ENCODE measurements around the gene HMGXB4.

Gene HMGXB4

DNA sequence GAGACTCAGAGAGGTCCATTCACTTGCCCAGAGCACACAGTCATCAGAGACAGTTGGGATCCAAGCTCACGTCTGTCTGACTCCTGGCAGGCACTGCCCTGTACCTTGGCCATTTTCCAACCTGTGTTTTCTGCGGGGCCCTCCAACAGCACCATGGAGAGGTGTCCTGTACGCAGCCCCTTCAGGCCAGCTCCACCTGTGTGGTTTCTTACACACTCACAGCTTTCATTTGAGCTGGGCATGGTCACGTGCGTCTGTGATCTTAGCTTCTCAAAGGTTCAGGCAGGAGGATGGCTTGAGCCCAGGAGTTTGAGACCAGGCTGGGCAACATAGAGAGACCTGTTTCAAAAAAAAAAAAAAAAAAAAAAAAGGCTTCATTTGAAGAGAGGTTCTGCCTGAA lies 66.8 kb downstream of the HMGXB4 start:
- TF ChIP-seq POLR2A (IDR thresholded peaks at IDR 0.05; ENCODE audit: extremely low read depth, insufficient read length) (no peak), MYC (IDR thresholded peaks at IDR 0.05; ENCODE audit: low read depth, low read length) (no peak)
- TF ChIP-seq, protein P1, sequence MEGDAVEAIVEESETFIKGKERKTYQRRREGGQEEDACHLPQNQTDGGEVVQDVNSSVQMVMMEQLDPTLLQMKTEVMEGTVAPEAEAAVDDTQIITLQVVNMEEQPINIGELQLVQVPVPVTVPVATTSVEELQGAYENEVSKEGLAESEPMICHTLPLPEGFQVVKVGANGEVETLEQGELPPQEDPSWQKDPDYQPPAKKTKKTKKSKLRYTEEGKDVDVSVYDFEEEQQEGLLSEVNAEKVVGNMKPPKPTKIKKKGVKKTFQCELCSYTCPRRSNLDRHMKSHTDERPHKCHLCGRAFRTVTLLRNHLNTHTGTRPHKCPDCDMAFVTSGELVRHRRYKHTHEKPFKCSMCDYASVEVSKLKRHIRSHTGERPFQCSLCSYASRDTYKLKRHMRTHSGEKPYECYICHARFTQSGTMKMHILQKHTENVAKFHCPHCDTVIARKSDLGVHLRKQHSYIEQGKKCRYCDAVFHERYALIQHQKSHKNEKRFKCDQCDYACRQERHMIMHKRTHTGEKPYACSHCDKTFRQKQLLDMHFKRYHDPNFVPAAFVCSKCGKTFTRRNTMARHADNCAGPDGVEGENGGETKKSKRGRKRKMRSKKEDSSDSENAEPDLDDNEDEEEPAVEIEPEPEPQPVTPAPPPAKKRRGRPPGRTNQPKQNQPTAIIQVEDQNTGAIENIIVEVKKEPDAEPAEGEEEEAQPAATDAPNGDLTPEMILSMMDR (IDR thresholded peaks at IDR 0.05; ENCODE audit: low read depth, low read length): no peak
- TF ChIP-seq, protein P2, sequence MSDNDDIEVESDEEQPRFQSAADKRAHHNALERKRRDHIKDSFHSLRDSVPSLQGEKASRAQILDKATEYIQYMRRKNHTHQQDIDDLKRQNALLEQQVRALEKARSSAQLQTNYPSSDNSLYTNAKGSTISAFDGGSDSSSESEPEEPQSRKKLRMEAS (IDR thresholded peaks at IDR 0.05; ENCODE audit: low read depth, low read length): no peak
- H3K4me3 ChIP-seq (ENCODE audit: low read depth, low read length): no peak overlapping the region
- DNase-seq (ENCODE audit: low read depth): no peak

DNA sequence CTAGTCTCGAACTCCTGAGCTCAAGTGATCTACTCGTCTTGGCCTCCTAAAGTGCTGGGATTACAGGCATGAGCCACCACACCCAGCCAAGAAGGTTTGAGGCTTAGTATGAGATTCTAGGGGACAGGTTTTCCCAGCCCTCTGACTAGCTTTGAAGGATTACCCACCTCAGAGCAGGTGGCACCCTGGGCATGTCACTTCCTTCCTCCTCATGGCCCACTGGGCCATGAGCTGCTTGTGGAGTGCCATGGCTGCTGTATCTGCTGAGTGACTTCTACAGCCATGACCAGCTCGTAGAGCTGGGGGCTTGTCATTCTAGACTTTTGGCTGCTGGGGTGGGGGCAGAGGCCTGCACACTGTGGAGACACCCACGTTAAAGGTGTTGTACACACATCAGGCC lies 67.5 kb downstream of the HMGXB4 start:
- no peak overlapping the region for H3K4me3 ChIP-seq (ENCODE audit: low read depth, low read length)
- TF ChIP-seq, protein P2 (IDR thresholded peaks at IDR 0.05; ENCODE audit: low read depth, low read length): no peak
- no peak for TF ChIP-seq POLR2A (IDR thresholded peaks at IDR 0.05; ENCODE audit: extremely low read depth, insufficient read length)
- no peak for TF ChIP-seq MYC (IDR thresholded peaks at IDR 0.05; ENCODE audit: low read depth, low read length)
- TF ChIP-seq, protein P1 (IDR thresholded peaks at IDR 0.05; ENCODE audit: low read depth, low read length): no peak
- no peak for DNase-seq (ENCODE audit: low read depth)

DNA sequence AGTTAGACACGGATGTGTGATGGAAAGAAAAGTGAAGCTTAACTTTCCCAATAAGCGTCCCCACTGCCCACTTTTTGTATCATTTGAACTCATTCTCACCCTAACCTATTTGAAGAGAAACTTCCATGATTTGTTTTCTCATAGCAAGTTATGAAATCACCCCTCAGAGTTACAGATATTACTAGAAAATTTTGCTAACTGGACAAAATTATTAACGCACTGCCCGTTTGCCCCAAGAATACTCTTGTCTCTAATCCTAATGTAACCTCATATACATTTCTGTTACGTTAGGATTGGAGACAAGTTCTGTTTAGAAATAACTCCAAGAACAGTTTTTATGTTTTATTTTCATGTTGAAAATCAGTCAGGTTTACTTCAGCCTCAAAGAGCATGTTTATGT lies 67.9 kb downstream of the HMGXB4 start:
- H3K4me3 ChIP-seq (ENCODE audit: low read depth, low read length): no peak overlapping the region
- TF ChIP-seq, protein P1 (IDR thresholded peaks at IDR 0.05; ENCODE audit: low read depth, low read length): no peak
- TF ChIP-seq POLR2A (IDR thresholded peaks at IDR 0.05; ENCODE audit: extremely low read depth, insufficient read length) (no peak), MYC (IDR thresholded peaks at IDR 0.05; ENCODE audit: low read depth, low read length) (no peak)
- TF ChIP-seq, protein P2 (IDR thresholded peaks at IDR 0.05; ENCODE audit: low read depth, low read length): no peak
- no peak for DNase-seq (ENCODE audit: low read depth)

DNA sequence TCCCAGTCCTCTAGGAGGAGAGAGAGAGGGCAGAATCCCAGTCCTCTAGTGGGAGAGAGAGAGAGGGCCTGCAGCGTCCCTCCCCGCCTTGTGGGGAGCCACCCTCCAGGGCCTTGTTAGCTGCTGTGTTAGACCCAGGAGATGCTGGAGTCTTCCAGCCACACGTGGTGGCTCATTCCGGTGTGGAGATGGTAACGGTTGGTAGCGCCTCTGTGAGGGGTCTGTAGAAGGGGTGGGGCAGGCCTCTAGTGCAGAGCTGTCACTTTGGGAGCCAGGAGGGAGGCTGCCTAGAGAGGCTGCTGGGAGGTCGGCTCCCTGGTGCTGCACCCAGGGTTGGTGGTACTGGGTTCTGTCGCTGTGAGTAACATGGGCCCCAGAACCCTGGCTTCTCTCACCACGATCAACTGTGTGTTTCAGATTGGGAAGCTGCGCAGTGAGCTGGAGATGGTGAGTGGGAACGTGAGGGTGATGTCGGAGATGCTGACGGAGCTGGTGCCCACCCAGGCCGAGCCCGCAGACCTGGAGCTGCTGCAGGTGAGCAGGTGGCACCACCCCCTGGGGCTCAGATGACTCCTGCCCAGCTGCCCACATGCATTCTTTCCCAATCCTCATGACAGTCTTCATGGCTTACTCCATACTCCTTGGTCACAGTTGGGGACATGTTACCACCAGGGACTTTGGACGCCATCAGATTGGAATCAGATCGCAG lies 69.7 kb downstream of the HMGXB4 start:
- no peak for DNase-seq (ENCODE audit: low read depth)
- TF ChIP-seq, protein P1 (IDR thresholded peaks at IDR 0.05; ENCODE audit: low read depth, low read length): no peak
- no peak for TF ChIP-seq POLR2A (IDR thresholded peaks at IDR 0.05; ENCODE audit: extremely low read depth, insufficient read length)
- TF ChIP-seq, protein P2 (IDR thresholded peaks at IDR 0.05; ENCODE audit: low read depth, low read length): no peak
- TF ChIP-seq MYC (IDR thresholded peaks at IDR 0.05; ENCODE audit: low read depth, low read length): no peak
- no peak overlapping the region for H3K4me3 ChIP-seq (ENCODE audit: low read depth, low read length)

DNA sequence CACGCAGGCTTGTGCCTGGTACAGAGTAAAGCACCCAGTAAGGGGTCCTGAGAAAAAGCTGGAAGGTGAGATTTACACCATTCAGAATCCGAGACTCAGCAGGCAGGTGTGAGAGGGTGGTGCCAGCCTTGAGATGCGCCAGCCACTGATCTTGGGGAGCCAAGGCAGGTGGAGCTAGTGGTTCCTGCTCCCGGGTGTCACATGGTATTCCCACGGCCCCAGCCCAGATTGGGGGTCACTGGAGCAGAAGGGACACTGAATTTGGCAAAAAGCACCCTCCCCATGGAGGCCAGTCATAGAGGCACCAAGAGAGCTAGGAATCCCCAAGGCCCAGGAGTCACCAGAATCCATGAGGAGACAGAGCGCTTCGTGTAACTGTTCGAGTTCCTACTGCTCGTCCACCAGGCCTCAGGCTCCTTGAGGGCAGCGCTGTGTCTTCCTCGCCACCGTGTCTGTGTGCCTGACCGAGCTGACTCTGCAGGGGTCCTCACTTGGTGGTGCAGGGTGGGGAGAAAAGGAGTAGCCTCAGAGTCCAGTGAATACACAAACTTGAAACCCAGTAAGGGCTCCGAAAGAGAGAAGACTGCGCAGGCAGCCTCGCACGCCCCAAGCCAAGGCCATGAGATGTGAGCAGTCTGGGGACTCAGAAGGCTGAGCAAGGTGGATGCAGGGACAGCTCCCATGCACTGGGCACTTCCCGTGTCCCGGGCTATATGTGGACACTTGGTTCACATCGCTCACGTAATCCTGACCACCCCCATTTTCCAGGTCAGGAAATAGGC lies 70.6 kb downstream of the HMGXB4 start:
- DNase-seq (ENCODE audit: low read depth): no peak
- TF ChIP-seq, protein P1 (IDR thresholded peaks at IDR 0.05; ENCODE audit: low read depth, low read length): no peak
- TF ChIP-seq MYC (IDR thresholded peaks at IDR 0.05; ENCODE audit: low read depth, low read length) (no peak), POLR2A (IDR thresholded peaks at IDR 0.05; ENCODE audit: extremely low read depth, insufficient read length) (no peak)
- TF ChIP-seq, protein P2 (IDR thresholded peaks at IDR 0.05; ENCODE audit: low read depth, low read length): no peak
- no peak overlapping the region for H3K4me3 ChIP-seq (ENCODE audit: low read depth, low read length)

All from NB4 (cell line).